T-helper 2 cell treated with Interferon-gamma antibody and Interleukin-4, amounts not matched to agents 5 μg/mL and 100 μg/mL, for 36 hours (primary cell): ENCODE data around the gene FLVCR1.
A peak's percentile ranks its signal among the peaks of the same experiment; 100 is the strongest.
"Not testable (repeated sequence)": the region's sequence is repeated elsewhere in the genome, so short reads cannot be mapped to it uniquely, and the experiment has no call there.

Source experiments
- DNase-seq: peaks from one replicate; pipeline ENCODE4 v3.0.0; 2021; ENCODE audit warnings: low spot score
- H3K27ac Mint-ChIP-seq: one replicate; pipeline ENCODE4 v1.8.0; 2021; ENCODE audit warnings: mild to moderate bottlenecking, mixed read lengths
- H3K27me3 Mint-ChIP-seq: one replicate; pipeline ENCODE4 v1.8.0; 2021; ENCODE audit warnings: low read depth, mixed read lengths
- H3K36me3 Mint-ChIP-seq: one replicate; pipeline ENCODE4 v1.8.0; 2021; ENCODE audit warnings: low read depth, mixed read lengths
- H3K4me1 Mint-ChIP-seq: one replicate; pipeline ENCODE4 v1.8.0; 2021; ENCODE audit warnings: low read depth, mixed read lengths
- H3K4me3 Mint-ChIP-seq: one replicate; pipeline ENCODE4 v1.8.0; 2022; ENCODE audit warnings: mild to moderate bottlenecking, moderate library complexity, mixed read lengths
- H3K9me3 Mint-ChIP-seq: one replicate; pipeline ENCODE4 v1.8.0; 2021; ENCODE audit warnings: mixed read lengths

The FLVCR1 gene

GRCh38 chr1:212857992-212858460 is at the start of gene FLVCR1:
Gene FLVCR1 (plus strand): TSS chr1:212858275. CDS start chr1:212858453, 178 bp downstream.
- Mint-ChIP-seq H3K4me1 (peaks cover 19% of the 10 kb centered on the region), H3K9me3 (no peaks in the 10 kb centered on the region), H3K27me3 (no peaks in the 10 kb centered on the region), H3K4me3 (no peak within 1 kb of the TSS), H3K27ac (peak within 1 kb of the TSS; percentile 96), H3K36me3 (peaks cover 12% of the 10 kb centered on the region)
- DNase-seq: peak; percentile 98

- no peak for DNase-seq
- Mint-ChIP-seq H3K4me3 (no peak overlapping the region), H3K4me1 (peaks cover 3% of the 10 kb centered on the region), H3K36me3 (peaks cover 1% of the 10 kb centered on the region), H3K27me3 (peaks cover 3% of the 10 kb centered on the region), H3K9me3 (no peaks in the 10 kb centered on the region), H3K27ac (no peak overlapping the region)
Measured at GRCh38 chr1:212814537-212815334, 43.3 kb upstream of the FLVCR1 start.

- Mint-ChIP-seq H3K27me3 (peaks cover 3% of the 10 kb centered on the region), H3K27ac (no peak overlapping the region), H3K36me3 (peaks cover 1% of the 10 kb centered on the region), H3K4me1 (peaks cover 3% of the 10 kb centered on the region), H3K9me3 (no peaks in the 10 kb centered on the region), H3K4me3 (no peak overlapping the region)
- DNase-seq: no peak
Measured at GRCh38 chr1:212816567-212817278, 41.4 kb upstream of the FLVCR1 start.

GRCh38 chr1:212819726-212820125 is 38.3 kb upstream of the FLVCR1 start:
- Mint-ChIP-seq H3K27me3 (peaks cover 3% of the 10 kb centered on the region), H3K27ac (no peak overlapping the region), H3K4me3 (no peak overlapping the region), H3K36me3 (peaks cover 8% of the 10 kb centered on the region), H3K4me1 (peaks cover 3% of the 10 kb centered on the region), H3K9me3 (peaks cover 7% of the 10 kb centered on the region)
- no peak for DNase-seq

- Mint-ChIP-seq H3K4me1 (peaks cover 3% of the 10 kb centered on the region), H3K36me3 (peaks cover 8% of the 10 kb centered on the region), H3K9me3 (peaks cover 15% of the 10 kb centered on the region), H3K27ac (no peak overlapping the region), H3K4me3 (no peak overlapping the region), H3K27me3 (peaks cover 3% of the 10 kb centered on the region)
- DNase-seq: no peak
Measured at GRCh38 chr1:212820969-212821368, 37.1 kb upstream of the FLVCR1 start.

- Mint-ChIP-seq H3K27ac (no peak overlapping the region), H3K4me1 (peaks cover 3% of the 10 kb centered on the region), H3K9me3 (peaks cover 18% of the 10 kb centered on the region)
Measured at GRCh38 chr1:212822956-212823355, 35.1 kb upstream of the FLVCR1 start.

GRCh38 chr1:212824201-212824600 is 33.9 kb upstream of the FLVCR1 start:
- Mint-ChIP-seq H3K36me3 (peaks cover 6% of the 10 kb centered on the region), H3K4me3 (no peak overlapping the region), H3K27me3 (peaks cover 9% of the 10 kb centered on the region), H3K9me3 (peaks cover 18% of the 10 kb centered on the region), H3K4me1 (peaks cover 3% of the 10 kb centered on the region), H3K27ac (no peak overlapping the region)
- DNase-seq: no peak

More at GRCh38 chr1:212822956-212823355, 35.1 kb upstream of the FLVCR1 start:
- no peak overlapping the region for H3K4me3 Mint-ChIP-seq
- H3K27me3 Mint-ChIP-seq: peaks cover 6% of the 10 kb centered on the region
- DNase-seq: no peak
- peaks cover 6% of the 10 kb centered on the region for H3K36me3 Mint-ChIP-seq

GRCh38 chr1:212825798-212826452 is 32.1 kb upstream of the FLVCR1 start:
- H3K27ac Mint-ChIP-seq: peak overlapping the region; percentile 31
- H3K27me3 Mint-ChIP-seq: peaks cover 6% of the 10 kb centered on the region
- H3K4me1 Mint-ChIP-seq: no peaks in the 10 kb centered on the region
- no peak for DNase-seq
- H3K9me3 Mint-ChIP-seq: peaks cover 18% of the 10 kb centered on the region
- H3K4me3 Mint-ChIP-seq: no peak overlapping the region
- peaks cover 6% of the 10 kb centered on the region for H3K36me3 Mint-ChIP-seq

- Mint-ChIP-seq H3K27me3 (peaks cover 6% of the 10 kb centered on the region), H3K4me1 (peaks cover 4% of the 10 kb centered on the region), H3K27ac (no peak overlapping the region), H3K36me3 (peaks cover 6% of the 10 kb centered on the region), H3K4me3 (no peak overlapping the region), H3K9me3 (peaks cover 18% of the 10 kb centered on the region)
- DNase-seq: no peak
Measured at GRCh38 chr1:212827171-212827776, 30.8 kb upstream of the FLVCR1 start.

- Mint-ChIP-seq H3K27me3 (peaks cover 6% of the 10 kb centered on the region), H3K27ac (no peak overlapping the region), H3K4me3 (no peak overlapping the region), H3K4me1 (peaks cover 4% of the 10 kb centered on the region), H3K36me3 (peaks cover 6% of the 10 kb centered on the region), H3K9me3 (peaks cover 18% of the 10 kb centered on the region)
- no peak for DNase-seq
Measured at GRCh38 chr1:212827831-212828278, 30.2 kb upstream of the FLVCR1 start.

GRCh38 chr1:212828395-212828794 is 29.7 kb upstream of the FLVCR1 start:
- H3K27me3 Mint-ChIP-seq: peaks cover 6% of the 10 kb centered on the region
- no peak overlapping the region for H3K4me3 Mint-ChIP-seq
- peaks cover 6% of the 10 kb centered on the region for H3K36me3 Mint-ChIP-seq
- peaks cover 18% of the 10 kb centered on the region for H3K9me3 Mint-ChIP-seq
- no peak overlapping the region for H3K27ac Mint-ChIP-seq
- no peak for DNase-seq
- peaks cover 4% of the 10 kb centered on the region for H3K4me1 Mint-ChIP-seq

- H3K27ac Mint-ChIP-seq, H3K36me3 Mint-ChIP-seq, H3K27me3 Mint-ChIP-seq, H3K4me1 Mint-ChIP-seq, H3K4me3 Mint-ChIP-seq, H3K9me3 Mint-ChIP-seq, DNase-seq: not testable (repeated sequence)
Measured at GRCh38 chr1:212833211-212834207, 24.6 kb upstream of the FLVCR1 start.

- Mint-ChIP-seq H3K4me3 (no peak overlapping the region), H3K27me3 (peaks cover 3% of the 10 kb centered on the region), H3K27ac (no peak overlapping the region), H3K9me3 (no peaks in the 10 kb centered on the region), H3K36me3 (no peaks in the 10 kb centered on the region), H3K4me1 (peaks cover 4% of the 10 kb centered on the region)
- no peak for DNase-seq
Measured at GRCh38 chr1:212838145-212838544, 19.9 kb upstream of the FLVCR1 start.
